ENCODE measurements around the gene NTN3. TPM values are rescaled to one million over a fixed set of nuclear protein-coding genes. Genes with fewer than 3 reads are reported as not detected.

NTN3 gene
- total and polyA plus RNA-seq, 2 experiments from 2014 or later: 1.6 to 20.5 TPM

DNA sequence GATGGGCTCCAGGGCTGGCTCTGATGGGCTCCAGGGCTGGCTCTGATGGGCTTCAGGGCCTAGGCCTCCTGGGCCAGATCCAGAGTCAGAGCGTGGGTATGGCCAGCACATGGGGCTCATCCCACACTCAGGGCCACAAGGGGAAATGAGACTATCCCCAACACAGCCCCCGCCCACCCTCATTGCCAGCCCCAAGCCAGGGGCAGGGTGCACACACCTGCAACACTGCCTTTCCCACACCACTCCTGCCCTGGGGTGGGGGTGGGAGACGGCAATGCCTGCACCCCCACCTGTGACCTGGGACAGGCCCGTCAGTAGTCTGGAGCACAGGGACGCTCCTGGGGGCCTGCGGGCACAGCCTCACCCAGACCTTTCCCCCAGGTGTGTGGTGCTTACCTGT is 28.4 kb downstream of the NTN3 start:
- H3K9me3 ChIP-seq (ENCODE audit: low read depth): no peaks in the 10 kb centered on the region
- peaks cover 6% of the 10 kb centered on the region for H3K36me3 ChIP-seq
- no peaks in the 10 kb centered on the region for H3K27me3 ChIP-seq
- H3K4me3 ChIP-seq: no peak overlapping the region
- H3K4me1 ChIP-seq (ENCODE audit: low read depth): peaks cover 9% of the 10 kb centered on the region
- TF ChIP-seq, protein P1, sequence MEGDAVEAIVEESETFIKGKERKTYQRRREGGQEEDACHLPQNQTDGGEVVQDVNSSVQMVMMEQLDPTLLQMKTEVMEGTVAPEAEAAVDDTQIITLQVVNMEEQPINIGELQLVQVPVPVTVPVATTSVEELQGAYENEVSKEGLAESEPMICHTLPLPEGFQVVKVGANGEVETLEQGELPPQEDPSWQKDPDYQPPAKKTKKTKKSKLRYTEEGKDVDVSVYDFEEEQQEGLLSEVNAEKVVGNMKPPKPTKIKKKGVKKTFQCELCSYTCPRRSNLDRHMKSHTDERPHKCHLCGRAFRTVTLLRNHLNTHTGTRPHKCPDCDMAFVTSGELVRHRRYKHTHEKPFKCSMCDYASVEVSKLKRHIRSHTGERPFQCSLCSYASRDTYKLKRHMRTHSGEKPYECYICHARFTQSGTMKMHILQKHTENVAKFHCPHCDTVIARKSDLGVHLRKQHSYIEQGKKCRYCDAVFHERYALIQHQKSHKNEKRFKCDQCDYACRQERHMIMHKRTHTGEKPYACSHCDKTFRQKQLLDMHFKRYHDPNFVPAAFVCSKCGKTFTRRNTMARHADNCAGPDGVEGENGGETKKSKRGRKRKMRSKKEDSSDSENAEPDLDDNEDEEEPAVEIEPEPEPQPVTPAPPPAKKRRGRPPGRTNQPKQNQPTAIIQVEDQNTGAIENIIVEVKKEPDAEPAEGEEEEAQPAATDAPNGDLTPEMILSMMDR (IDR thresholded peaks at IDR 0.05; ENCODE audit: low read depth, low read length): no peak
- no peak overlapping the region for H3K27ac ChIP-seq
- DNase-seq (ENCODE audit: low read depth in 1 of 2, low spot score in 1 of 2): no peak

DNA sequence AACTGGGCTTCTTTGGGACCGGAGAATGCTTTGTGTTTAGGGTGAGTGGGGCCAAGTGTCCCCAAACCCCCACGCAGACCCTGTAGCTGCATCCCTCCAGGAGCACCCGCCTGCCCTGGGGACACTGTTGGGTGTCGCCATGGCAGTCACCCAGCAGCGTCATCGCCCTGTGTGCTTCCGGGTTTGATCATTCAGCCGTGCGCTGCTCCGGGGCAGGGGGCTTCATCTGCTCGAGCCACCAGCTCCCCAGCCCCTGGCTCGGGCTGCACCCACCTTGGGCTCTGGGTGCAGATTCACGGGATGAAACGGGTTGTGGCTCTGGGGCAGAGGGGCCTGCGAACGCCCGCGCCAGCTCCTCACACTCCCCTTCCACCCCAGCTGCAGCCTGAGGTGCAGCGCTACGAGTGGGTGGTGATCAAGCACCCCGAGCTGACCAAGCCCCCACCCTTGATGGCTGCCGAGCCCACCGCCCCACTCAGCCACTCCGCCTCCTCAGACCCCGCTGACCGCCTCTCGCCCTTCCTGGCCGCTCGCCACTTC is 28.9 kb downstream of the NTN3 start:
- no peak for DNase-seq (ENCODE audit: low read depth in 1 of 2, low spot score in 1 of 2)
- peaks cover 6% of the 10 kb centered on the region for H3K36me3 ChIP-seq
- no peaks in the 10 kb centered on the region for H3K9me3 ChIP-seq (ENCODE audit: low read depth)
- peaks cover 9% of the 10 kb centered on the region for H3K4me1 ChIP-seq (ENCODE audit: low read depth)
- no peaks in the 10 kb centered on the region for H3K27me3 ChIP-seq
- TF ChIP-seq, protein P1 (IDR thresholded peaks at IDR 0.05; ENCODE audit: low read depth, low read length): no peak
- no peak overlapping the region for H3K4me3 ChIP-seq
- H3K27ac ChIP-seq: no peak overlapping the region

DNA sequence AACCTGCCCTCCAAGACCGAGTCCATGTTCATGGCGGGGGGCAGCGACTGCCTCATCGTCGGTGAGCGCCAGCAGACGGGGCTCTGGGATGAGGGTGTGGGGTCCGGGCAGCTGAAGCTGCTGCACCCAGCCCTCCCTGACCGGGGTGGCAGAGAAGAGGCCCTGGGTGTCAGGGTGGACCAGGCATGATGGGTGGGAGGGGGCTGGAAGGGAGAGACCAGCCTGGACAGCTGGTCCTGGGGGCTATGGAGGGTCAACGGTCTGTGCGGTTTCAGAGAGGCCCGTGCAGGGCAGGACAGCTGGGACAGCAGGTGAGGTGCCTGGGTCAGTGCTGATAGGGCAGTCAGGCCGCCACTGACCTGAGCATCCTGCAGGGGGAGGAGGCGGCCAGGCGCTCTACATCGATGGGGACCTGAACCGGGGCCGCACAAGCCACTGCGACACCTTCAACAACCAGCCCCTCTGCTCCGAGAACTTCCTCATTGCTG is 29.4 kb downstream of the NTN3 start:
- DNase-seq (ENCODE audit: low read depth in 1 of 2, low spot score in 1 of 2): no peak
- H3K4me1 ChIP-seq (ENCODE audit: low read depth): peaks cover 9% of the 10 kb centered on the region
- no peak overlapping the region for H3K27ac ChIP-seq
- H3K4me3 ChIP-seq: no peak overlapping the region
- H3K27me3 ChIP-seq: no peaks in the 10 kb centered on the region
- peaks cover 6% of the 10 kb centered on the region for H3K36me3 ChIP-seq
- TF ChIP-seq, protein P1 (IDR thresholded peaks at IDR 0.05; ENCODE audit: low read depth, low read length): no peak
- no peaks in the 10 kb centered on the region for H3K9me3 ChIP-seq (ENCODE audit: low read depth)

DNA sequence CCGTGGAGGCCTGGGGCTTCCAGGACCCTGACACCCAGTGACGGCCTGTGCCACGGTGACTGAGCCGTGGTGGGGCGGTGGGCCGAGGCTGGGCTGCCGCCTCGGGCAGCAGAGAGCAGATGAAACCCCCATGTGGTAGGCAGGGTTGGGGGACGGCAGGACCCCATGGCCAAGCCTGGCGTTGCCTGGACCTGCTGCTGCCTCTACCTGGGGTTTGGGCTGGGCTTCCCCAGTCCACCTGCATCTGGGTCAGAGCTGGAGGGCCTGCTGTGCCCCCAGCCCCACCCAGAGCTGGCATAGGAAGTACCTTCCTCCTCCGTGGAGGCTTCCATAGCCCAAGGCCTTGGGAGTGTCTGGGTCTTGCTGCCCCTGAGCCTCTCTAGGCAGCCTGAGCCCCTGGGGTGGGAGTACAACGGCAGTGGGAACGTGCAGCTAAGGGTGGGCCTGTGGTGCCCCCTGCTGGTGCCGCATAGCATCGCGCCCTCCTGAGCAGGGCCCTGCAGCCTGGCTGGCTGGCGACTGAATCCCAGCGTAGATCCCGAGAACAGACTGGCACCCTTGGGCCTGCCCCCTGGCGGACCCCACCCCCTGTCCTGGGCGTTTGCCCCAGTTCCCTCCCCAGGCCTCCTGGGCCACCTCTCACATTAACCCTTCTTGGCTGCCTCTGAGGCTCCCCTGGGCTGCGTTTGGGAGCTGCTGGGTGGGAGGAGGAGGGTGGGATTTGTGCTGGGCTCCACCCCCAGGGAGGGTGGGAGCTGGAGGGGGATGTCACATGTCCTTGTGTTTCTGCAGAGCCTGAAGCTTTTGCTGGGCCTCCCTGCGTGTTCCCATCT is 30.0 kb downstream of the NTN3 start:
- H3K27me3 ChIP-seq: no peaks in the 10 kb centered on the region
- H3K4me3 ChIP-seq: peak overlapping the region; percentile 33
- peaks cover 6% of the 10 kb centered on the region for H3K36me3 ChIP-seq
- TF ChIP-seq, protein P1 (IDR thresholded peaks at IDR 0.05; ENCODE audit: low read depth, low read length): peak; percentile 94
- H3K4me1 ChIP-seq (ENCODE audit: low read depth): peaks cover 9% of the 10 kb centered on the region
- H3K27ac ChIP-seq: no peak overlapping the region
- DNase-seq (ENCODE audit: low read depth in 1 of 2, low spot score in 1 of 2): peak; percentile 88
- no peaks in the 10 kb centered on the region for H3K9me3 ChIP-seq (ENCODE audit: low read depth)

GRCh38 chr16:2501946-2502895 is 31.1 kb downstream of the NTN3 start:
- Histone ChIP-seq H3K4me3 (no peak overlapping the region), H3K27ac (peak overlapping the region; percentile 16), H3K36me3 (peaks cover under 1% of the 10 kb centered on the region), H3K4me1 (ENCODE audit: low read depth) (peaks cover 9% of the 10 kb centered on the region), H3K9me3 (ENCODE audit: low read depth) (no peaks in the 10 kb centered on the region), H3K27me3 (no peaks in the 10 kb centered on the region)
- no peak for DNase-seq (ENCODE audit: low read depth in 1 of 2, low spot score in 1 of 2)
- TF ChIP-seq, protein P1 (IDR thresholded peaks at IDR 0.05; ENCODE audit: low read depth, low read length): no peak
